Pulmonary artery endothelial cell (primary cell): Measurements from ENCODE around the gene C2orf66. TPM values are rescaled to one million over a fixed set of nuclear protein-coding genes. Genes with fewer than 3 reads are reported as not detected.

Source experiments
- DNase-seq: peaks from one replicate; pipeline ENCODE4 v3.0.0-alpha.2; 2011; ENCODE audit warnings: low read depth, low spot score
- total RNA-seq: library from RNA; depleted of rRNA; stranded (reverse); fragments of >200 nt; gene quantifications from 2 replicates; pipeline ENCODE4 v1.2.3, GENCODE V29; 2014

C2orf66 gene
- total RNA-seq, 1 donor from 2014 or later, result 0.07 TPM

GRCh38 chr2:196767101-196767500 lies 42.1 kb downstream of the C2orf66 start:
- DNase-seq, result no peak

DNA sequence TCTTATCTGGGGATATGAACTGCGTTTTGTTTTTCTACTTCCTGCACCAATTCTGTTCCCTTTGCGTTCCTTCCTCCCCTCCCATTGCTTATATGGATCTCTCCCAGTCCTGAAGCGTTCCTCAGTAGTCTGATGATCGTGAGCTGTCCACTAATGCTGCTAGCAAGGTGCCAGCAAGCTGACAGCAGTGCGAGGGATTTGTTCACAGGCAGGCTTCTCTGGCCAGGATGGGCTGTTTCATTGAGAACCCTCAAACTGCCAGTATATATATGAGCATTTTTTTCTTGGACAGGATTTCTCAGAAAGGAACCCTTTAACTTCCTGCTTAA lies 49.8 kb downstream of the C2orf66 start:
- no peak for DNase-seq

DNA sequence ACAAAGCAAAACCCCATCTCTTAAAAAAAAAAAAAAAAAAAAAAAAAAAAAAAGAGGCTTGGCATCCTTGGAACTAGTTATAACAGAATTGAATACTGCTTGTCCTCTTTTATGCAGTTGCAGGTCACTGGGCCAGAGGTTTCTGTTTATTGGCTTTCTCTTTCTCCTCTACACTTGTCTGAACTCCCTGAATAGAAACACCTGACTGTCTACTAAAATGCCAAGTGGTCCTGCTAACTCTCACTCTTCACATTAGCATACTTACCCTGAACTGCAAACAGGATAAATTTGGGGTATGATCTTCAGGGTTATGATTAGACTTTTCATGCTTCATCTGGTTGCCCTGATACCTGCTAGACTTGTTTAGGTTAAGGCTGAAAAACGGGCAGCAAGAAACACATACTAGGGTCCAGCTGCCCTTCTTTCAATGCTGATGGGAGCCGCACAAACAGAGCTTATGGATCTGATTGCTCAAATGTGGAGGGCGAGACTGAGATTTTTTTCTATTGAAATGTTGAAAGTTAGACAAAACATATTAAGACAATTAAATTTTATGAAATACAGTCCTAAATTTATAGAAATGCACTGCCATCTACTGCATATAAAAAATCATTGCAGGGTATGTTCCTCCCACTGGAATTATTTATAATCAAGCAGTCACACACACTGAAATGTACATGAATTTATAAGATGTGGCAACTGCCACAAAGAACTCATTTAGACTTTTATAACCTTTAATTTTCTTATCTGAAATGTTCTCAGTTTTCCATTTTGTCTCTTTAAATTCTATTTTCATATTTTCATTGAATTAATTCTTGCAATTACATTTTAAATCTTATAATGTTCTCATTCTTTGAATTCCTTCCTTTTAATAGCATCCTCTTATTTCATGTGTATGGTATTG lies 50.4 kb downstream of the C2orf66 start:
- DNase-seq, result no peak

Other genes starting within 250 kb of the C2orf66 start
- 59.7 and 94.8 TPM in 2 replicates for gene HECW2, start 215.8 kb downstream of the C2orf66 start, total RNA-seq
- gene CCDC150, start 169.6 kb downstream of the C2orf66 start, total RNA-seq, result 4.6 and 8.1 TPM in 2 replicates
- 48.6 and 60.0 TPM in 2 replicates for gene GTF3C3, start 9.7 kb downstream of the C2orf66 start, total RNA-seq
- 9.3 and 10.4 TPM in 2 replicates for gene PGAP1, start 117.4 kb upstream of the C2orf66 start, total RNA-seq